ENCODE data around the gene MFSD12. TPM values are rescaled to one million over a fixed set of nuclear protein-coding genes. Genes with fewer than 3 reads are reported as not detected.

Gene MFSD12
- total and polyA plus RNA-seq, 2 experiments from 2014 or later = 44.7 to 57.7 TPM

- no peaks in the 10 kb centered on the region for H3K4me1 ChIP-seq (ENCODE audit: insufficient read depth)
- H3K27ac ChIP-seq = no peak overlapping the region
- TF ChIP-seq CTCF (IDR thresholded peaks at IDR 0.05; ENCODE audit: poor library complexity) = no peak
- no peak for TF ChIP-seq EZH2 (IDR thresholded peaks at IDR 0.05; ENCODE audit: borderline replicate concordance)
- H2AFZ ChIP-seq = no peak overlapping the region
- H3K36me3 ChIP-seq (replicated peaks; ENCODE audit: insufficient read depth, low read depth) = no peaks in the 10 kb centered on the region
- H3K9me3 ChIP-seq (ENCODE audit: low read depth) = no peaks in the 10 kb centered on the region
- no peaks in the 10 kb centered on the region for H3K9me2 ChIP-seq (replicated peaks; ENCODE audit: insufficient read depth)
- H3K27me3 ChIP-seq = no peaks in the 10 kb centered on the region
- H4K20me1 ChIP-seq (ENCODE audit: insufficient read depth, poor library complexity, severe bottlenecking) = peaks cover 3% of the 10 kb centered on the region
- H3K4me3 ChIP-seq = no peak overlapping the region
- H3K79me2 ChIP-seq = no peaks in the 10 kb centered on the region
- no peak overlapping the region for H3K4me2 ChIP-seq
- no peak for DNase-seq (ENCODE audit: low spot score)
- 79% methylated on average over 15 of the region's 22 CpGs for WGBS (ENCODE audit: low lambda C conversion rate, missing lambda C conversion rate)
These were observed 19.7 kb downstream of the MFSD12 start for GRCh38 chr19:3537438-3538240.

- no peak for TF ChIP-seq EZH2 (IDR thresholded peaks at IDR 0.05; ENCODE audit: borderline replicate concordance)
- H4K20me1 ChIP-seq (ENCODE audit: insufficient read depth, poor library complexity, severe bottlenecking) = peaks cover 3% of the 10 kb centered on the region
- no peaks in the 10 kb centered on the region for H3K4me1 ChIP-seq (ENCODE audit: insufficient read depth)
- H3K4me3 ChIP-seq = no peak overlapping the region
- H3K9me2 ChIP-seq (replicated peaks; ENCODE audit: insufficient read depth) = no peaks in the 10 kb centered on the region
- H3K36me3 ChIP-seq (replicated peaks; ENCODE audit: insufficient read depth, low read depth) = no peaks in the 10 kb centered on the region
- H3K4me2 ChIP-seq = no peak overlapping the region
- H2AFZ ChIP-seq = no peak overlapping the region
- DNase-seq (ENCODE audit: low spot score) = no peak
- WGBS (ENCODE audit: low lambda C conversion rate, missing lambda C conversion rate) = 80% methylated on average over 10 of the region's 13 CpGs
- no peak overlapping the region for H3K27ac ChIP-seq
- H3K79me2 ChIP-seq = no peaks in the 10 kb centered on the region
- no peaks in the 10 kb centered on the region for H3K27me3 ChIP-seq
- no peaks in the 10 kb centered on the region for H3K9me3 ChIP-seq (ENCODE audit: low read depth)
These were observed 20.3 kb downstream of the MFSD12 start for GRCh38 chr19:3537101-3537437.

- DNase-seq (ENCODE audit: low spot score) = no peak
- Histone ChIP-seq H3K9me2 (replicated peaks; ENCODE audit: insufficient read depth) (no peaks in the 10 kb centered on the region), H3K4me1 (ENCODE audit: insufficient read depth) (no peaks in the 10 kb centered on the region), H3K27me3 (no peaks in the 10 kb centered on the region), H3K9me3 (ENCODE audit: low read depth) (no peaks in the 10 kb centered on the region), H3K36me3 (replicated peaks; ENCODE audit: insufficient read depth, low read depth) (no peaks in the 10 kb centered on the region), H2AFZ (no peak overlapping the region), H3K4me3 (no peak overlapping the region), H4K20me1 (ENCODE audit: insufficient read depth, poor library complexity, severe bottlenecking) (peaks cover 3% of the 10 kb centered on the region), H3K79me2 (no peaks in the 10 kb centered on the region), H3K4me2 (no peak overlapping the region), H3K27ac (no peak overlapping the region)
- WGBS (ENCODE audit: low lambda C conversion rate, missing lambda C conversion rate) = 92% methylated on average over 27 of the region's 27 CpGs
- TF ChIP-seq CTCF (IDR thresholded peaks at IDR 0.05; ENCODE audit: poor library complexity) = no peak
- no peak for TF ChIP-seq EZH2phosphoT487 (IDR thresholded peaks at IDR 0.05; ENCODE audit: low read depth, severe bottlenecking, unreplicated experiment)
These were observed 20.8 kb downstream of the MFSD12 start for GRCh38 chr19:3536429-3537100.

GRCh38 chr19:3535981-3536380 lies 21.4 kb downstream of the MFSD12 start:
- H3K36me3 ChIP-seq (replicated peaks; ENCODE audit: insufficient read depth, low read depth) = no peaks in the 10 kb centered on the region

More at GRCh38 chr19:3535981-3536380, 21.4 kb downstream of the MFSD12 start:
- no peak for DNase-seq (ENCODE audit: low spot score)
- no peaks in the 10 kb centered on the region for H3K27me3 ChIP-seq
- H3K4me1 ChIP-seq (ENCODE audit: insufficient read depth) = no peaks in the 10 kb centered on the region
- WGBS (ENCODE audit: low lambda C conversion rate, missing lambda C conversion rate) = 98% methylated on average over 6 of the region's 10 CpGs
- no peaks in the 10 kb centered on the region for H3K9me3 ChIP-seq (ENCODE audit: low read depth)
- H4K20me1 ChIP-seq (ENCODE audit: insufficient read depth, poor library complexity, severe bottlenecking) = peaks cover 3% of the 10 kb centered on the region
- H2AFZ ChIP-seq = no peak overlapping the region
- TF ChIP-seq EZH2phosphoT487 (IDR thresholded peaks at IDR 0.05; ENCODE audit: low read depth, severe bottlenecking, unreplicated experiment) (no peak), EZH2 (IDR thresholded peaks at IDR 0.05; ENCODE audit: borderline replicate concordance) (no peak), CTCF (IDR thresholded peaks at IDR 0.05; ENCODE audit: poor library complexity) (no peak)
- no peaks in the 10 kb centered on the region for H3K79me2 ChIP-seq
- H3K27ac ChIP-seq = no peak overlapping the region
- no peak overlapping the region for H3K4me2 ChIP-seq
- H3K9me2 ChIP-seq (replicated peaks; ENCODE audit: insufficient read depth) = no peaks in the 10 kb centered on the region
- no peak overlapping the region for H3K4me3 ChIP-seq
